Measurements from ENCODE around the gene C1orf53.
"Not testable (repeated sequence)": the region's sequence is repeated elsewhere in the genome, so short reads cannot be mapped to it uniquely, and the experiment has no call there.

C1orf53 gene

GRCh38 chr1:197933647-197934046 lies 31.2 kb downstream of the C1orf53 start:
- no peak overlapping the region for H2AFZ ChIP-seq (ENCODE audit: low read length)
- H3K27me3 ChIP-seq (ENCODE audit: insufficient read depth, low read length) = no peaks in the 10 kb centered on the region
- no peaks in the 10 kb centered on the region for H4K20me1 ChIP-seq (ENCODE audit: insufficient read depth, low read length)
- no peak overlapping the region for H3K27ac ChIP-seq (ENCODE audit: low read depth, low read length, poor library complexity, severe bottlenecking)
- no peaks in the 10 kb centered on the region for H3F3A ChIP-seq (ENCODE audit: insufficient read depth, low read length)
- H3K4me1 ChIP-seq (ENCODE audit: insufficient read depth, low read length, severe bottlenecking) = peaks cover 4% of the 10 kb centered on the region
- H3K9ac ChIP-seq (ENCODE audit: low read length) = no peak overlapping the region
- TF ChIP-seq CTCF (IDR thresholded peaks at IDR 0.05; ENCODE audit: low read length) = no peak
- TF ChIP-seq EZH2 (IDR thresholded peaks at IDR 0.05; ENCODE audit: borderline replicate concordance, low read length) = no peak
- no peaks in the 10 kb centered on the region for H3K36me3 ChIP-seq (ENCODE audit: insufficient read depth, low read length)
- H3K9me3 ChIP-seq (ENCODE audit: low read length) = no peaks in the 10 kb centered on the region
- no peaks in the 10 kb centered on the region for H3K9me2 ChIP-seq (ENCODE audit: low read depth, low read length)
- no peak overlapping the region for H3K4me2 ChIP-seq (ENCODE audit: low read length)
- H3K79me2 ChIP-seq (ENCODE audit: insufficient read depth, low read length) = no peaks in the 10 kb centered on the region
- H3K4me3 ChIP-seq (ENCODE audit: low read depth, low read length, poor library complexity, severe bottlenecking) = no peak overlapping the region

GRCh38 chr1:197937381-197937780 lies 35.0 kb downstream of the C1orf53 start:
- H3K4me1 ChIP-seq (ENCODE audit: insufficient read depth, low read length, severe bottlenecking) = no peaks in the 10 kb centered on the region
- no peak overlapping the region for H3K4me3 ChIP-seq (ENCODE audit: low read depth, low read length, poor library complexity, severe bottlenecking)
- no peak overlapping the region for H3K9ac ChIP-seq (ENCODE audit: low read length)
- no peaks in the 10 kb centered on the region for H3K27me3 ChIP-seq (ENCODE audit: insufficient read depth, low read length)
- H3K9me3 ChIP-seq (ENCODE audit: low read length) = no peaks in the 10 kb centered on the region
- no peaks in the 10 kb centered on the region for H3K9me2 ChIP-seq (ENCODE audit: low read depth, low read length)
- H3K79me2 ChIP-seq (ENCODE audit: insufficient read depth, low read length) = no peaks in the 10 kb centered on the region
- H3F3A ChIP-seq (ENCODE audit: insufficient read depth, low read length) = no peaks in the 10 kb centered on the region
- no peaks in the 10 kb centered on the region for H3K36me3 ChIP-seq (ENCODE audit: insufficient read depth, low read length)
- no peak overlapping the region for H3K4me2 ChIP-seq (ENCODE audit: low read length)
- TF ChIP-seq EZH2 (IDR thresholded peaks at IDR 0.05; ENCODE audit: borderline replicate concordance, low read length) (no peak), CTCF (IDR thresholded peaks at IDR 0.05; ENCODE audit: low read length) (no peak)
- H3K27ac ChIP-seq (ENCODE audit: low read depth, low read length, poor library complexity, severe bottlenecking) = no peak overlapping the region
- H4K20me1 ChIP-seq (ENCODE audit: insufficient read depth, low read length) = no peaks in the 10 kb centered on the region
- H2AFZ ChIP-seq (ENCODE audit: low read length) = no peak overlapping the region

- H3K4me3 ChIP-seq (ENCODE audit: low read depth, low read length, poor library complexity, severe bottlenecking) = no peak overlapping the region
Measured at GRCh38 chr1:197937892-197938291, 35.5 kb downstream of the C1orf53 start.

GRCh38 chr1:197939159-197939980 lies 36.9 kb downstream of the C1orf53 start:
- not testable (repeated sequence) for H3K27ac ChIP-seq (ENCODE audit: low read depth, low read length, poor library complexity, severe bottlenecking); H3K27me3 ChIP-seq (ENCODE audit: insufficient read depth, low read length); H3K9me3 ChIP-seq (ENCODE audit: low read length); H2AFZ ChIP-seq (ENCODE audit: low read length); H3K4me3 ChIP-seq (ENCODE audit: low read depth, low read length, poor library complexity, severe bottlenecking); H3K9me2 ChIP-seq (ENCODE audit: low read depth, low read length); H3K79me2 ChIP-seq (ENCODE audit: insufficient read depth, low read length); H4K20me1 ChIP-seq (ENCODE audit: insufficient read depth, low read length); H3K4me2 ChIP-seq (ENCODE audit: low read length); H3K36me3 ChIP-seq (ENCODE audit: insufficient read depth, low read length); H3K4me1 ChIP-seq (ENCODE audit: insufficient read depth, low read length, severe bottlenecking); H3F3A ChIP-seq (ENCODE audit: insufficient read depth, low read length); H3K9ac ChIP-seq (ENCODE audit: low read length)

More at GRCh38 chr1:197937892-197938291, 35.5 kb downstream of the C1orf53 start:
- H3K27ac ChIP-seq (ENCODE audit: low read depth, low read length, poor library complexity, severe bottlenecking) = no peak overlapping the region
- H3K79me2 ChIP-seq (ENCODE audit: insufficient read depth, low read length) = no peaks in the 10 kb centered on the region
- H3K4me1 ChIP-seq (ENCODE audit: insufficient read depth, low read length, severe bottlenecking) = no peaks in the 10 kb centered on the region
- no peaks in the 10 kb centered on the region for H3F3A ChIP-seq (ENCODE audit: insufficient read depth, low read length)
- H4K20me1 ChIP-seq (ENCODE audit: insufficient read depth, low read length) = no peaks in the 10 kb centered on the region
- H3K27me3 ChIP-seq (ENCODE audit: insufficient read depth, low read length) = no peaks in the 10 kb centered on the region
- H3K4me2 ChIP-seq (ENCODE audit: low read length) = no peak overlapping the region
- no peaks in the 10 kb centered on the region for H3K36me3 ChIP-seq (ENCODE audit: insufficient read depth, low read length)
- H3K9me2 ChIP-seq (ENCODE audit: low read depth, low read length) = no peaks in the 10 kb centered on the region
- no peak overlapping the region for H3K9ac ChIP-seq (ENCODE audit: low read length)
- TF ChIP-seq CTCF (IDR thresholded peaks at IDR 0.05; ENCODE audit: low read length) = no peak
- no peak for TF ChIP-seq EZH2 (IDR thresholded peaks at IDR 0.05; ENCODE audit: borderline replicate concordance, low read length)
- H2AFZ ChIP-seq (ENCODE audit: low read length) = no peak overlapping the region
- H3K9me3 ChIP-seq (ENCODE audit: low read length) = no peaks in the 10 kb centered on the region
